ENCODE results near the gene DBP.

Gene DBP

GRCh38 chr19:48656840-48657474 is 19.8 kb upstream of the DBP start:
- Histone ChIP-seq H3K4me1 (no peaks in the 10 kb centered on the region), H2AFZ (peak overlapping the region; percentile 39), H3K27ac (no peak overlapping the region), H3K79me2 (no peaks in the 10 kb centered on the region), H3K9me3 (ENCODE audit: control insufficient read depth, low read length) (no peaks in the 10 kb centered on the region), H3K36me3 (ENCODE audit: control insufficient read depth, insufficient read depth, low read length) (no peaks in the 10 kb centered on the region), H3K4me3 (ENCODE audit: low read depth, low read length) (no peak overlapping the region), H3K27me3 (ENCODE audit: control insufficient read depth, insufficient read depth, low read length) (no peaks in the 10 kb centered on the region), H3K4me2 (ENCODE audit: low read length) (no peak overlapping the region), H3K9ac (no peak overlapping the region)
- no peak for TF ChIP-seq CTCF (IDR thresholded peaks at IDR 0.05)

- H3K9me3 ChIP-seq (ENCODE audit: control insufficient read depth, low read length): no peaks in the 10 kb centered on the region
- no peak overlapping the region for H2AFZ ChIP-seq
- no peak overlapping the region for H3K9ac ChIP-seq
- H3K36me3 ChIP-seq (ENCODE audit: control insufficient read depth, insufficient read depth, low read length): no peaks in the 10 kb centered on the region
- TF ChIP-seq CTCF (IDR thresholded peaks at IDR 0.05): no peak
- H3K79me2 ChIP-seq: no peaks in the 10 kb centered on the region
- H3K4me3 ChIP-seq (ENCODE audit: low read depth, low read length): no peak overlapping the region
- H3K4me2 ChIP-seq (ENCODE audit: low read length): no peak overlapping the region
- no peaks in the 10 kb centered on the region for H3K27me3 ChIP-seq (ENCODE audit: control insufficient read depth, insufficient read depth, low read length)
- no peak overlapping the region for H3K27ac ChIP-seq
- peaks cover under 1% of the 10 kb centered on the region for H3K4me1 ChIP-seq
These were observed 17.3 kb upstream of the DBP start for GRCh38 chr19:48654299-48655059.

GRCh38 chr19:48651683-48652048 is 14.5 kb upstream of the DBP start:
- H2AFZ ChIP-seq: no peak overlapping the region
- peaks cover 3% of the 10 kb centered on the region for H3K4me1 ChIP-seq
- H3K79me2 ChIP-seq: no peaks in the 10 kb centered on the region
- H3K27me3 ChIP-seq (ENCODE audit: control insufficient read depth, insufficient read depth, low read length): no peaks in the 10 kb centered on the region
- no peaks in the 10 kb centered on the region for H3K9me3 ChIP-seq (ENCODE audit: control insufficient read depth, low read length)
- no peaks in the 10 kb centered on the region for H3K36me3 ChIP-seq (ENCODE audit: control insufficient read depth, insufficient read depth, low read length)
- H3K9ac ChIP-seq: no peak overlapping the region
- no peak overlapping the region for H3K4me2 ChIP-seq (ENCODE audit: low read length)
- no peak overlapping the region for H3K27ac ChIP-seq
- no peak overlapping the region for H3K4me3 ChIP-seq (ENCODE audit: low read depth, low read length)
- TF ChIP-seq CTCF (IDR thresholded peaks at IDR 0.05): no peak

- no peak overlapping the region for H2AFZ ChIP-seq
- no peaks in the 10 kb centered on the region for H3K36me3 ChIP-seq (ENCODE audit: control insufficient read depth, insufficient read depth, low read length)
- no peak overlapping the region for H3K27ac ChIP-seq
- peaks cover 3% of the 10 kb centered on the region for H3K4me1 ChIP-seq
- no peaks in the 10 kb centered on the region for H3K9me3 ChIP-seq (ENCODE audit: control insufficient read depth, low read length)
- no peak for TF ChIP-seq CTCF (IDR thresholded peaks at IDR 0.05)
- no peaks in the 10 kb centered on the region for H3K79me2 ChIP-seq
- no peaks in the 10 kb centered on the region for H3K27me3 ChIP-seq (ENCODE audit: control insufficient read depth, insufficient read depth, low read length)
- no peak overlapping the region for H3K9ac ChIP-seq
- no peak overlapping the region for H3K4me2 ChIP-seq (ENCODE audit: low read length)
- H3K4me3 ChIP-seq (ENCODE audit: low read depth, low read length): no peak overlapping the region
These were observed 13.9 kb upstream of the DBP start for GRCh38 chr19:48650974-48651682.
